HCT116 (cell line): ENCODE measurements around the gene MAP4K4. TPM values are rescaled to one million over a fixed set of nuclear protein-coding genes. Genes with fewer than 3 reads are reported as not detected.

Experiments used
- ATAC-seq: fragments of 200-7000 bp; cut with Tn5 transposase; 2 replicates; pipeline ENCODE4 v1.9.1; 2020; ENCODE audit warnings: mild to moderate bottlenecking, moderate library complexity
- BruUV-seq: library from RNA; stranded (reverse); fragments of 400-500 nt; replicated peaks from 2 replicates; lab custom pipeline; 2021; lab: Mats Ljungman, UMichigan
- CTCF ChIA-PET: fragments of 300-600 bp; sonication (Branson Sonifier 250); formaldehyde crosslinking; loops from one replicate; lab custom pipeline; 2021; ENCODE audit warnings: antibody characterized with exemption; lab: Charles Lee
- POLR2A ChIA-PET: fragments of 300-600, 350-600 bp; sonication (Branson Sonifier 250); formaldehyde crosslinking; loops from one replicate; lab custom pipeline; 2021; ENCODE audit warnings: antibody characterized with exemption; lab: Charles Lee
- RAD21 ChIA-PET, 2 experiments: fragments of 300-600 bp; sonication (Branson Sonifier 250); formaldehyde crosslinking; loops; one replicate each; lab custom pipeline; 2023; ENCODE audit warnings: low total read pairs in 2 of 2; ENCODE audit not compliant: uncharacterized antibody in 2 of 2, unreplicated experiment in 2 of 2, low non-redundant PET in 1 of 2; lab: Charles Lee
- DNase-seq: peaks from one replicate; pipeline ENCODE4 v3.0.0-alpha.2; 2010; ENCODE audit warnings: low read depth, low spot score
- H2AFZ ChIP-seq: fragments of 200-600 bp; shearing (Covaris generic), sonication (generic); 2 replicates; pipeline ENCODE4 v1.6.1; 2017; ENCODE audit warnings: low read depth, mixed run types, mixed read lengths, antibody characterized with exemption, low read length; ENCODE audit not compliant: poor library complexity, severe bottlenecking
- H3K27ac ChIP-seq: 2 replicates; pipeline ENCODE4 v1.5.1; 2012; ENCODE audit warnings: low read depth, low read length
- H3K27me3 ChIP-seq: fragments of 200-600 bp; sonication (generic); 2 replicates; pipeline ENCODE4 v1.6.1; 2016; ENCODE audit warnings: mixed run types, low read length, mixed read lengths; ENCODE audit not compliant: insufficient read depth
- H3K36me3 ChIP-seq, 2 experiments: fragments of 200-500 bp in 1 of 2; fragments of 200-600 bp in 1 of 2; sonication (Bioruptor generic) in 1 of 2; sonication (generic) in 1 of 2; 2 replicates each; pipeline versions ENCODE4 v1.5.1 to v1.6.1; 2014 to 2016; ENCODE audit warnings: low read length in 2 of 2, inconsistent platforms in 1 of 2, mixed read lengths in 1 of 2, mixed run types in 1 of 2; ENCODE audit not compliant: insufficient read depth in 2 of 2, control insufficient read depth in 1 of 2
- H3K4me1 ChIP-seq, 2 experiments: fragments of 200-600 bp in 1 of 2; sonication (generic) in 1 of 2; 2 replicates each; pipeline versions ENCODE4 v1.5.1 to v1.6.1; 2012 to 2017; ENCODE audit warnings: low read length in 2 of 2, inconsistent platforms in 1 of 2, mild to moderate bottlenecking in 1 of 2, mixed read lengths in 1 of 2, mixed run types in 1 of 2, moderate library complexity in 1 of 2; ENCODE audit not compliant: insufficient read depth in 2 of 2, control insufficient read depth in 1 of 2
- H3K4me2 ChIP-seq: fragments of 200-600 bp; sonication (generic); 2 replicates; pipeline ENCODE4 v1.6.1; 2017; ENCODE audit warnings: mixed run types, low read length, mixed read lengths
- H3K4me3 ChIP-seq, 2 experiments: fragments of 200-600 bp in 1 of 2; sonication (generic) in 1 of 2; replicated peaks in 1 of 2; 2 replicates each; pipeline ENCODE4 v1.5.1; 2011 to 2016; ENCODE audit warnings: low read length in 2 of 2, control low read depth in 1 of 2, low read depth in 1 of 2, mild to moderate bottlenecking in 1 of 2, mixed read lengths in 1 of 2, mixed run types in 1 of 2
- H3K79me2 ChIP-seq: fragments of 200-600 bp; sonication (generic); 2 replicates; pipeline ENCODE4 v1.6.1; 2017; ENCODE audit warnings: mild to moderate bottlenecking, mixed run types, low read length, moderate library complexity, mixed read lengths; ENCODE audit not compliant: insufficient read depth
- H3K9ac ChIP-seq: fragments of 200-600 bp; sonication (generic); 2 replicates; pipeline ENCODE4 v1.6.1; 2016; ENCODE audit warnings: low read length, mixed read lengths
- H3K9me2 ChIP-seq: fragments of 200-600 bp; sonication (generic), shearing (Covaris generic); 2 replicates; pipeline ENCODE4 v1.6.1; 2017; ENCODE audit warnings: mixed run types, mild to moderate bottlenecking, moderate library complexity; ENCODE audit not compliant: insufficient read depth
- H3K9me3 ChIP-seq, 2 experiments: fragments of 200-500 bp in 1 of 2; fragments of 200-600 bp in 1 of 2; sonication (Bioruptor generic) in 1 of 2; sonication (generic) in 1 of 2; 2 replicates each; pipeline ENCODE4 v1.6.1; 2014 to 2017; ENCODE audit warnings: low read length in 2 of 2, mixed read lengths in 2 of 2, inconsistent platforms in 1 of 2, low read depth in 1 of 2, mild to moderate bottlenecking in 1 of 2, mixed run types in 1 of 2, moderate library complexity in 1 of 2; ENCODE audit not compliant: control insufficient read depth in 1 of 2, insufficient read depth in 1 of 2
- H4K20me1 ChIP-seq: fragments of 200-600 bp; sonication (generic), shearing (Covaris generic); 2 replicates; pipeline ENCODE4 v1.6.1; 2017; ENCODE audit warnings: mixed run types, mild to moderate bottlenecking, moderate library complexity; ENCODE audit not compliant: insufficient read depth
- ATF3 ChIP-seq: IDR thresholded peaks from 2 replicates; pipeline ENCODE4 v1.6.1; 2012
- CBX3 ChIP-seq: IDR thresholded peaks from 2 replicates; pipeline ENCODE4 v1.6.1; 2012; ENCODE audit warnings: low read depth
- CEBPB ChIP-seq: IDR thresholded peaks from 2 replicates; pipeline ENCODE4 v1.6.1; 2012; ENCODE audit warnings: low read depth
- CTCF ChIP-seq, 3 experiments: fragments of 200-600 bp in 1 of 3; sonication (generic) in 1 of 3; IDR thresholded peaks in 2 of 3; conservative IDR thresholded peaks in 1 of 3; 2 replicates each; pipeline ENCODE4 v1.5.1; 2012 to 2017; ENCODE audit warnings: low read depth in 2 of 3, low read length in 2 of 3, antibody characterized with exemption in 1 of 3, borderline replicate concordance in 1 of 3, control low read depth in 1 of 3, mild to moderate bottlenecking in 1 of 3, mixed read lengths in 1 of 3, mixed run types in 1 of 3, moderate library complexity in 1 of 3; ENCODE audit not compliant: insufficient read depth in 1 of 3
- EGR1 ChIP-seq: IDR thresholded peaks from 2 replicates; pipeline ENCODE4 v1.6.1; 2012; ENCODE audit warnings: low read depth
- EZH2 ChIP-seq: fragments of 200-600 bp; sonication (generic); IDR thresholded peaks from 2 replicates; pipeline ENCODE4 v1.6.1; 2017; ENCODE audit warnings: antibody characterized with exemption, mixed run types
- FOSL1 ChIP-seq: IDR thresholded peaks from 2 replicates; pipeline ENCODE4 v1.6.1; 2012; ENCODE audit warnings: low read depth
- JUND ChIP-seq: IDR thresholded peaks from 2 replicates; pipeline ENCODE4 v1.6.1; 2012
- MAX ChIP-seq: IDR thresholded peaks from 2 replicates; pipeline ENCODE4 v1.6.1; 2012
- POLR2A ChIP-seq: IDR thresholded peaks from 2 replicates; pipeline ENCODE4 v1.7.0; 2011; ENCODE audit warnings: borderline replicate concordance; ENCODE audit not compliant: insufficient read depth, insufficient read length; ENCODE audit errors: extremely low read depth
- POLR2AphosphoS5 ChIP-seq: IDR thresholded peaks from 2 replicates; pipeline ENCODE4 v1.6.1; 2011; ENCODE audit warnings: mild to moderate bottlenecking, low read depth, low read length, moderate library complexity
- RAD21 ChIP-seq: IDR thresholded peaks from 2 replicates; pipeline ENCODE4 v1.6.1; 2012; ENCODE audit warnings: low read depth, mild to moderate bottlenecking
- SIN3A ChIP-seq: IDR thresholded peaks from 2 replicates; pipeline ENCODE4 v1.6.1; 2012; ENCODE audit warnings: low read depth
- SP1 ChIP-seq: IDR thresholded peaks from 2 replicates; pipeline ENCODE4 v1.6.1; 2012; ENCODE audit warnings: low read depth
- SRF ChIP-seq: IDR thresholded peaks from 2 replicates; pipeline ENCODE4 v1.6.1; 2012; ENCODE audit warnings: low read depth
- TCF7L2 ChIP-seq: IDR thresholded peaks from 2 replicates; pipeline ENCODE4 v1.7.0; 2011; ENCODE audit warnings: borderline replicate concordance, inconsistent platforms; ENCODE audit not compliant: insufficient read depth, insufficient read length; ENCODE audit errors: extremely low read depth
- YY1 ChIP-seq: IDR thresholded peaks from 2 replicates; pipeline ENCODE4 v1.6.1; 2011; ENCODE audit warnings: low read length, low read depth, moderate library complexity, mild to moderate bottlenecking; ENCODE audit not compliant: insufficient replicate concordance; ENCODE audit errors: extremely low read depth
- intact Hi-C: fragments of 100-400 bp; cut with micrococcal nuclease; formaldehyde crosslinking; loops from 2 replicates; pipeline ENCODE4 v1.10.0; 2022
- total RNA-seq: library from RNA; stranded (reverse); gene quantifications from one replicate; pipeline ENCODE4 v1.2.1, GENCODE V29; 2021; ENCODE audit not compliant: unreplicated experiment

MAP4K4 gene
- total RNA-seq, 1 experiment from 2014 or later, result 62.3 TPM

- Histone ChIP-seq H3K4me1 (no peaks in the 10 kb centered on the region), H2AFZ (no peak overlapping the region), H3K27me3 (no peaks in the 10 kb centered on the region), H3K79me2 (peaks cover 47% of the 10 kb centered on the region)
- intact Hi-C loops, result no loop called here
- CTCF ChIA-PET, result no interaction called here
- TF ChIP-seq RAD21 (no peak), CBX3 (no peak), POLR2AphosphoS5 (no peak), SP1 (no peak), EGR1 (no peak), ATF3 (no peak)
- TF ChIP-seq, all 23 proteins: peak for 0
- ChIA-PET POLR2A (no interaction called here), RAD21 (no interaction called here)
- no peaks in the 10 kb centered on the region for H3K9me3 ChIP-seq
- DNase-seq (no peak), ATAC-seq (no peak)
- no peak overlapping the region for H3K27ac ChIP-seq
- 0 out of 2 replicates have a peak, but pooled peaks cover 4% of the 10 kb centered on the region for H4K20me1 ChIP-seq
- no TSS peak for BruUV-seq
- peaks cover 0 to 4% of the 10 kb centered on the region in 2 experiments; a peak in 1 of 4 replicates for H3K36me3 ChIP-seq
- H3K9ac ChIP-seq, result no peak overlapping the region
- H3K4me2 ChIP-seq, result no peak overlapping the region
- no peaks in the 10 kb centered on the region for H3K9me2 ChIP-seq
- H3K4me3 ChIP-seq, result no peak overlapping the region
Observed at GRCh38 chr2:101795033-101795432, 97.5 kb downstream of the MAP4K4 start.

- Histone ChIP-seq H3K4me1 (peaks cover 0 to 5% of the 10 kb centered on the region in 2 experiments; a peak in 1 of 4 replicates), H4K20me1 (0 out of 2 replicates have a peak, but pooled peaks cover 4% of the 10 kb centered on the region), H3K9me3 (no peaks in the 10 kb centered on the region), H2AFZ (no peak overlapping the region), H3K4me2 (no peak overlapping the region), H3K9ac (no peak overlapping the region), H3K4me3 (no peak overlapping the region), H3K36me3 (no peaks in the 10 kb centered on the region), H3K27ac (no peak overlapping the region), H3K79me2 (peaks cover 45% of the 10 kb centered on the region), H3K9me2 (no peaks in the 10 kb centered on the region), H3K27me3 (no peaks in the 10 kb centered on the region)
- ChIA-PET CTCF (interaction anchor here (0.7 to 1.0 kb wide), 2 partner anchors 41 to 87 kb away, joined by 3 to 6 read pairs; no protein-coding TSS in a partner anchor), POLR2A (no interaction called here), RAD21 (interaction anchor here in 1 of 2 experiments (0.7 kb wide), 1 partner anchor 444 kb away, joined by 4 read pairs; no protein-coding TSS in a partner anchor)
- intact Hi-C loops, result no loop called here
- DNase-seq (no peak), ATAC-seq (no peak)
- BruUV-seq, result no TSS peak
- no peak for TF ChIP-seq POLR2A
- TF ChIP-seq FOSL1, result no peak
- TF ChIP-seq JUND, result no peak
- TF ChIP-seq POLR2AphosphoS5, result no peak
- no peak for TF ChIP-seq CBX3
- no peak for TF ChIP-seq ATF3
- TF ChIP-seq CTCF (IDR thresholded peaks at IDR 0.05 in 2 of 3, conservative IDR thresholded peaks at IDR 0.05 in 1 of 3; ENCODE audit: borderline replicate concordance in 1 of 3, insufficient read depth in 1 of 3, low read depth in 2 of 3, low read length in 2 of 3), result no peak
- TF ChIP-seq TCF7L2, result no peak
- no peak for TF ChIP-seq SRF
- no peak for TF ChIP-seq SP1
- TF ChIP-seq MAX, result no peak
- no peak for TF ChIP-seq YY1
- TF ChIP-seq EZH2, result no peak
- no peak for TF ChIP-seq CEBPB
- TF ChIP-seq EGR1, result no peak
- no peak for TF ChIP-seq RAD21
- TF ChIP-seq SIN3A, result no peak
Observed at GRCh38 chr2:101796825-101797600, 99.5 kb downstream of the MAP4K4 start.
